Measurements from ENCODE around the gene DPF1.
"Not testable (repeated sequence)": the region's sequence is repeated elsewhere in the genome, so short reads cannot be mapped to it uniquely, and the experiment has no call there.

Gene DPF1

DNA sequence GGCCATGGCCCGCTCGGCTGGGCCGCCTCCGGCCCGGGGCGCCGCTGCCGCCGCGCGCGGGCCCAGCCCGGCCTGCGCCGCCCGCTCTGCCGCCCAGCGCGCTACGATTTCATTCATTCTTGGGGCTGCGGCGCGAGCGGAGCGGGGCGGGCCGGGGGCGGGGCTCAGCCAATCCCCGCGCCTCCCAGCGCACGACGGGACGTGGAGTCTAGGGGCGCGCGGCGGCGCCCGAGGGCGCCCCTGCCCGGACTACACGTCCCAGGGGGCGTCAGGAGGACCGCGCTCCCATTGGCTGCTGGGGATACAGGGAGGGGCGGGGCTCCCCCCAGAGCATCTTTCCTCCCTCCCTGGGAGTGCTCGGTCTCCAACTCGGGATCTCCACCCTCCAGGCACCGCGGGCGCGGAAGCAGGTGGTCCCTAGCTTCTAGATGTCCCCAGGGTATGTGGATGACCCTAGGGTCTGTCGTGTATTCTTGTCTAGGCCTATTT is 5.6 kb upstream of the DPF1 start:
- Mint-ChIP-seq H3K36me3 (ENCODE audit: low read depth) (no peaks in the 10 kb centered on the region), H3K9me3 (no peaks in the 10 kb centered on the region), H3K27ac (no peak overlapping the region), H3K4me1 (peaks cover 23% of the 10 kb centered on the region), H3K27me3 (ENCODE audit: low read depth, poor library complexity) (peaks cover 44% of the 10 kb centered on the region), H3K4me3 (peak overlapping the region; percentile 49)
- DNase-seq: peak; percentile 83
- TF ChIP-seq, protein P1, sequence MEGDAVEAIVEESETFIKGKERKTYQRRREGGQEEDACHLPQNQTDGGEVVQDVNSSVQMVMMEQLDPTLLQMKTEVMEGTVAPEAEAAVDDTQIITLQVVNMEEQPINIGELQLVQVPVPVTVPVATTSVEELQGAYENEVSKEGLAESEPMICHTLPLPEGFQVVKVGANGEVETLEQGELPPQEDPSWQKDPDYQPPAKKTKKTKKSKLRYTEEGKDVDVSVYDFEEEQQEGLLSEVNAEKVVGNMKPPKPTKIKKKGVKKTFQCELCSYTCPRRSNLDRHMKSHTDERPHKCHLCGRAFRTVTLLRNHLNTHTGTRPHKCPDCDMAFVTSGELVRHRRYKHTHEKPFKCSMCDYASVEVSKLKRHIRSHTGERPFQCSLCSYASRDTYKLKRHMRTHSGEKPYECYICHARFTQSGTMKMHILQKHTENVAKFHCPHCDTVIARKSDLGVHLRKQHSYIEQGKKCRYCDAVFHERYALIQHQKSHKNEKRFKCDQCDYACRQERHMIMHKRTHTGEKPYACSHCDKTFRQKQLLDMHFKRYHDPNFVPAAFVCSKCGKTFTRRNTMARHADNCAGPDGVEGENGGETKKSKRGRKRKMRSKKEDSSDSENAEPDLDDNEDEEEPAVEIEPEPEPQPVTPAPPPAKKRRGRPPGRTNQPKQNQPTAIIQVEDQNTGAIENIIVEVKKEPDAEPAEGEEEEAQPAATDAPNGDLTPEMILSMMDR (IDR thresholded peaks at IDR 0.05): no peak

DNA sequence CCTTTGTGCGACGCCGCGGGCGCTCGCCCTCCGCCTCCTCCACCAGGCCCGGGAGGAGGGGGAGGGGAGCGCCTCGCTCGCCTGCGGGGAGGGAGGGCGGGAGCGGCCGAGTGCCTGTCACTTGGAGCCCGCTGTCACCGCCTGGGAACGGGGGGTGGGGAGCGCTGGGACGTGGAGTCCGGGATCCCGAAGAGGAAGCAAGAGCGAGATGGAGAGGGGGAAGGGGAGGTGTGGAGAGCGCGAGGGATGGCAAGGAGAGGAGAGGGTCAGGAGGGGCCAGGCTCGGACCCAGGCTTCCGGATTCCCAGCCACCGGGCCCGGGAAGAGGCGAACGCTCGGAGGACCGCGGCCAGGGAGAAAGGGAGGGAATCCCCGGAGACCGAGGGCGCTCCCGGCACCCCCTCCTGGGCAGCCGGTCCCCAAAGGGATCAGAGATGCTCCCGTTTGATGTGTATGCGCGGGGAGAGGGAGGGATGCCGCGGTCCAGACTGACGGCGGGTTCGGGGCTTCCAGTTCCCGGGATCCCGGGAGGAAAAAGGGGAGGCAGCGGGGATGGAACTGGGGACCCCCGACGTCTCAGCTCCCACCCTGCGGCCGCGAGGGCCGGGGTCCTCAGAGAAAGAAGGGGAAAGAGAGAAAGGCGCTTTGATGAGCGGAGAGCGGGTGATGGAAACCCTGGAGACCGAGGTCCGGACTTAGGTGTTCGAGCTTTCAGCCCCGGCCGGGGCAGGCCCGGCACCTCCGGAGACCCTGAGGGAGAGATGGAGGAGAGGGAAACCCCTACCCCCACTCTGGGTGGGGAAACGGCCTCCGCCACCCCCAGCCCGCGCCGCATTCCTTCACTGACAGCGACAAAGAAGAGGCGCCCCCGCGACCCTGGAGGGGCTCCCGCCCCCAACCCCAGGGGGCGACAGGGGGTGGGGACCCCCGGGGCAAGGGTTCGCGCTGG is 4.7 kb upstream of the DPF1 start:
- no peaks in the 10 kb centered on the region for H3K9me3 Mint-ChIP-seq
- H3K36me3 Mint-ChIP-seq (ENCODE audit: low read depth): no peaks in the 10 kb centered on the region
- H3K27ac Mint-ChIP-seq: no peak overlapping the region
- TF ChIP-seq, protein P1 (IDR thresholded peaks at IDR 0.05): no peak
- peaks cover 47% of the 10 kb centered on the region for H3K27me3 Mint-ChIP-seq (ENCODE audit: low read depth, poor library complexity)
- H3K4me1 Mint-ChIP-seq: peaks cover 26% of the 10 kb centered on the region
- DNase-seq: peak; percentile 78
- H3K4me3 Mint-ChIP-seq: peak overlapping the region; percentile 81

DNA sequence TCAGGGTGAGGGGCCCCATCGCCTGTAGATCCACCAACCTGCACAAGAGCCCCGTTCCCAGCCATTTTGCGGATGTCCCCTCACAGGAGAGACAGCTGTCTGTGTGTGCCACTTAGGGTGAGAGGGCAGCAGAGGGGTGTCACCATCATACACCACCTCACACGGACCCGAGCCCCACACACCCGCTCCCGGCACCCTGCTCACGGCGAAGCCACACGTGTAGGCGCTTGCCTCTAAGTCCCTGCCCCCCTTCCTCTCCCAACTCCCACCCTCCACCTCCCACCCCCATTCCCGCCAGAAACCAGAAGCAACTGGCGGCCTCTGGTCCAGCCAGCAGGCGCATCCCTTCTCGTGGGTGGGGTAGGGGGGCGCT is 4.0 kb upstream of the DPF1 start:
- no peak for DNase-seq
- H3K9me3 Mint-ChIP-seq: no peaks in the 10 kb centered on the region
- peak overlapping the region; percentile 60 for H3K4me3 Mint-ChIP-seq

DNA sequence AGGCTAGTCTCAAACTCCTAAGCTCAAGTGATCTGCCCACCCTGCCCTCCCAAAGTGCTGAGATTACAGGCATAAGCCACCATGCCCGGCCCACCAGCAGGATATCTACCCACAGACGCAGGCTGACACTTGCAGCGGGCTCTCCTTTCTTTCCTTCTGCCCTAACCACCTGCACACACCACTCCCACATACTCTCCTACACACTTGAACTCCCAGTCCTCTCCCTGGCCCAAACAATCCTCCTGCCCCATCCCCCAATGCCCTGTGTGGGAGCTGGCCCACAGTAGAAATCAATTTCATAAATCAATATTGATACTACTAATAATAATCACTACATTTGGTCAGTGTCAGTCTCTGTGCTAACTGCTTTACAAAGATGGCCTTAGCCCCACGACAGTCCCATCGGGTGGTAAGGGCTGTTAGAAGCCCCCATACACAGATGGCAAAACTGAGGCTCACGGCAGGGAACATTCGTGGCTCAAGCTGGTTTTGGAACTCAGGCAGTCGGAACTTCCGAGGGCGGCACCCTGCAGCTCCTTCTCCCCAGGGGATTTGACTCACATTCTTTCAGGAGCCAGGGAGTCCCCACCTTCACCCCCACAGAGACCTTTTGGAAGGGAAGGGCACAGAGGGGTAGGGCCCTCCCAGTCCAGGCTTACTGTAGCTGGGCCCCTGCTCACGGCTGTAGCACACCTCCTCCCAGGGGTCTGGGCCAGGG is 3.4 kb upstream of the DPF1 start:
- Mint-ChIP-seq H3K27ac (no peak overlapping the region), H3K4me1 (peaks cover 38% of the 10 kb centered on the region), H3K27me3 (ENCODE audit: low read depth, poor library complexity) (peaks cover 40% of the 10 kb centered on the region), H3K4me3 (peak overlapping the region; percentile 60), H3K9me3 (no peaks in the 10 kb centered on the region), H3K36me3 (ENCODE audit: low read depth) (peaks cover 7% of the 10 kb centered on the region)
- no peak for DNase-seq
- TF ChIP-seq, protein P1 (IDR thresholded peaks at IDR 0.05): no peak

More for the DNA sequence above, 4.0 kb upstream of the DPF1 start:
- H3K27me3 Mint-ChIP-seq (ENCODE audit: low read depth, poor library complexity): peaks cover 45% of the 10 kb centered on the region
- peaks cover 34% of the 10 kb centered on the region for H3K4me1 Mint-ChIP-seq
- TF ChIP-seq, protein P1 (IDR thresholded peaks at IDR 0.05): no peak
- H3K27ac Mint-ChIP-seq: no peak overlapping the region
- peaks cover 5% of the 10 kb centered on the region for H3K36me3 Mint-ChIP-seq (ENCODE audit: low read depth)

DNA sequence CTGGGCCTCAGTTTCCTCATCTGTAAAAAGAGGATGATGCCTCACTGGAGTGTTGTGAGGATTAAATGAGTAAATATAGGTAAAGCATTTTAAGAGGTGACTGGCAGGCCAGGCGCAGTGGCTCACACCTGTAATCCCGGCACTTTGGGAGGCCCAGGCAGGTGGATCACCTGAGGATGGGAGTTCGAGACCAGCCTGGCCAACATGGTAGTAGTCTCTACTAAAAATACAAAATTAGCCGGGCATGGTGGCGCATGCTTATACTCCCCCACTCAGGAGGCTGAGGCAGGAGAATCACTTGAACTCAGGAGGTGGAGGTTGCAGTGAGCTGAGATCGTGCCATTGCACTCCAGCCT is 819 bp upstream of the DPF1 start:
- not testable (repeated sequence) for DNase-seq, H3K27ac Mint-ChIP-seq, H3K9me3 Mint-ChIP-seq
- Mint-ChIP-seq H3K4me1 (peaks cover 38% of the 10 kb centered on the region), H3K4me3 (peak overlapping the region; percentile 90), H3K36me3 (ENCODE audit: low read depth) (peaks cover 13% of the 10 kb centered on the region), H3K27me3 (ENCODE audit: low read depth, poor library complexity) (peaks cover 23% of the 10 kb centered on the region)

DNA sequence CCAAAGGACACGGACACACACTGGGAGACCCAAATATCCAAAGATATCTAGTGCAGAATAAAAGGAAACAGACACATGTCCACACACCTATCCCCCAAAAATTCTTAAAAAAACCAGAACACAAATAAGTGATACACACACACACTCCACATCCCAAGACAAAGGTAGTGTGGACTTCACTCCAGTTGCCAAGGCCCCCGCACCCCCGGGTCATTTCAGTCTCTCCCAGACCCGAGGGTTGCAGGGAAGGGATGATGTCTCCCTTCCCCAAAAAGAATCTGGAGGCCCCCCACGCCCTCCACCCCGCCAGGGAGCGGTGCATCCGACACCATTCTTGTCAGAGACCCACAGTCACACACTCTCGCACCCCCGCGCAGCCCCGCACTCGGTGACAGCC is 407 bp downstream of the DPF1 start:
- Mint-ChIP-seq H3K9me3 (no peaks in the 10 kb centered on the region), H3K27ac (no peak overlapping the region), H3K36me3 (ENCODE audit: low read depth) (peaks cover 21% of the 10 kb centered on the region), H3K4me3 (peak overlapping the region; percentile 90), H3K4me1 (peaks cover 38% of the 10 kb centered on the region), H3K27me3 (ENCODE audit: low read depth, poor library complexity) (peaks cover 20% of the 10 kb centered on the region)
- TF ChIP-seq, protein P1 (IDR thresholded peaks at IDR 0.05): no peak
- DNase-seq: no peak
